ENCODE data around the gene PWWP2B.

DNA sequence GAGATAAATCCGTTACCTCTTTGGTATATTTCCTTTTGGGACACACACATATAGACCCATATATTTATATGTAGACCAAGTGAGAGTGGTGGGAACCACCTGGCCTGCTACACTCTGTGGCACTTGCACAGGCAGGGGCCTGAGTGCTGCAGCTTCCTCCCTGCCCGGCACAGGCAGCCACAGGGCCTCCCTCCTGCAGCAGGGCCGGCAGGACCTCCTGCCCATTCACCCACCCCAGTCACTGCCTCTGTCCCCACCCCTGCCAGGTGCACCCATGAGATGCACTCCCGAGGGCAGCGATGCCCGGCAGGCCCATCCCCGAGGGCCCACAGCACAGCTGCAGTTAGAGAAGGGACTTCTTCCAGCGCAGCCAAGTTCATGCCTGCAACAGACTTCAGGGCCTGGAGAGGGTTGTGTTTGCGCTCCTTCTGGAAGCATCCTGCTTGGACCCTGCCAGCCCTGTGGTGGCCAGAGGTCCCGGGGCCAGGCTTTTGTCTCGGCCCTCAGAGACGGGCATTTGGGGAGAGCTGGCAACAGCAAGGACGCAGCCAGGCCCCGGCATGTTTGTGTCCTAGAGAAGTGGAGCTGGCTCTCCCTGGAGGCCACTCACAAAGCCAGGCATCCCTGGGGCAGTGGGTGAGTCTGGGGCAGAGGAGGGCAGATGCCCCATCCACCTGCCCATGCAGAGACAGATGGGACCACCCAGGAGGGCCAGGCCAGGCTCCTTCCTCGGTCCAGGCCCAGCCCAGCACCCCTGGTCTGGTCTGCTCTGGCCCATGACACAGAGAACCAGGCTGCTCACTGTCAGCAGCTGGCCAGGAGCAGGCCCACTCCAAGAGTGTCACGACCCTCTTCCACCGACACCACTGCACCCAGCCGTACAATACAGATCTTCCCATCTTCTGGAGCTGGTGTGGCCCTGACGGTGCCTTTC, 41.4 kb downstream of the PWWP2B start:
- TF ChIP-seq POLR2AphosphoS5 (IDR thresholded peaks at IDR 0.05) (no peak), POLR2A (IDR thresholded peaks at IDR 0.05) (no peak), EP300 (IDR thresholded peaks at IDR 0.05) (no peak)
- TF ChIP-seq, protein P1, sequence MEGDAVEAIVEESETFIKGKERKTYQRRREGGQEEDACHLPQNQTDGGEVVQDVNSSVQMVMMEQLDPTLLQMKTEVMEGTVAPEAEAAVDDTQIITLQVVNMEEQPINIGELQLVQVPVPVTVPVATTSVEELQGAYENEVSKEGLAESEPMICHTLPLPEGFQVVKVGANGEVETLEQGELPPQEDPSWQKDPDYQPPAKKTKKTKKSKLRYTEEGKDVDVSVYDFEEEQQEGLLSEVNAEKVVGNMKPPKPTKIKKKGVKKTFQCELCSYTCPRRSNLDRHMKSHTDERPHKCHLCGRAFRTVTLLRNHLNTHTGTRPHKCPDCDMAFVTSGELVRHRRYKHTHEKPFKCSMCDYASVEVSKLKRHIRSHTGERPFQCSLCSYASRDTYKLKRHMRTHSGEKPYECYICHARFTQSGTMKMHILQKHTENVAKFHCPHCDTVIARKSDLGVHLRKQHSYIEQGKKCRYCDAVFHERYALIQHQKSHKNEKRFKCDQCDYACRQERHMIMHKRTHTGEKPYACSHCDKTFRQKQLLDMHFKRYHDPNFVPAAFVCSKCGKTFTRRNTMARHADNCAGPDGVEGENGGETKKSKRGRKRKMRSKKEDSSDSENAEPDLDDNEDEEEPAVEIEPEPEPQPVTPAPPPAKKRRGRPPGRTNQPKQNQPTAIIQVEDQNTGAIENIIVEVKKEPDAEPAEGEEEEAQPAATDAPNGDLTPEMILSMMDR (IDR thresholded peaks at IDR 0.05), result no peak

All from sigmoid colon (tissue), 4 donors.